Mucosa of gallbladder (tissue), 1 donor: ENCODE results near the gene TREH. TPM values are rescaled to one million over a fixed set of nuclear protein-coding genes. Genes with fewer than 3 reads are reported as not detected.

Experiments used
- DNase-seq: peaks from one replicate; pipeline ENCODE4 v3.0.0-alpha.2; 2020; ENCODE audit warnings: low spot score
- total RNA-seq: library from RNA; stranded (reverse); gene quantifications from one replicate; pipeline ENCODE4 v1.2.1, GENCODE V29; 2021
- donor health status: DM: no; HTN: no; CAD: no.

Gene TREH
- total RNA-seq, 1 donor from 2014 or later: 23.0 TPM

GRCh38 chr11:118629761-118630661 is 49.4 kb downstream of the TREH start:
- no peak for DNase-seq

- DNase-seq: no peak
Measured at GRCh38 chr11:118628861-118629549, 50.4 kb downstream of the TREH start.

GRCh38 chr11:118628432-118628831 is 51.0 kb downstream of the TREH start:
- no peak for DNase-seq

GRCh38 chr11:118628031-118628430 is 51.4 kb downstream of the TREH start:
- no peak for DNase-seq

- DNase-seq: no peak
Measured at GRCh38 chr11:118627566-118627965, 51.9 kb downstream of the TREH start.

- no peak for DNase-seq
Measured at GRCh38 chr11:118625976-118626375, 53.5 kb downstream of the TREH start.

GRCh38 chr11:118625036-118625690 is 54.3 kb downstream of the TREH start:
- peak; percentile 51 for DNase-seq

GRCh38 chr11:118623269-118623655 is 56.2 kb downstream of the TREH start:
- DNase-seq: no peak

- peak; percentile 78 for DNase-seq
Measured at GRCh38 chr11:118622376-118623268, 56.8 kb downstream of the TREH start.

- no peak for DNase-seq
Measured at GRCh38 chr11:118621784-118622375, 57.6 kb downstream of the TREH start.

GRCh38 chr11:118621071-118621783 is 58.2 kb downstream of the TREH start:
- peak; percentile 85 for DNase-seq

GRCh38 chr11:118620529-118621070 is 58.9 kb downstream of the TREH start:
- no peak for DNase-seq

GRCh38 chr11:118619444-118620197 is 59.8 kb downstream of the TREH start:
- peak; percentile 54 for DNase-seq

- DNase-seq: no peak
Measured at GRCh38 chr11:118618991-118619375, 60.5 kb downstream of the TREH start.

- DNase-seq: peak; percentile 74
Measured at GRCh38 chr11:118618115-118618990, 61.1 kb downstream of the TREH start.

- DNase-seq: no peak
Measured at GRCh38 chr11:118615976-118616371, 63.5 kb downstream of the TREH start.

GRCh38 chr11:118615282-118615975 is 64.0 kb downstream of the TREH start:
- DNase-seq: no peak

- DNase-seq: no peak
Measured at GRCh38 chr11:118614511-118614910, 64.9 kb downstream of the TREH start.
